OCI-LY1 (cell line): ENCODE measurements around the gene TSPAN4.

Experiments used
- EZH2 ChIP-seq: fragments of 200-600 bp; sonication (generic), shearing (Covaris generic); IDR thresholded peaks from 2 replicates; pipeline ENCODE4 v1.8.0; 2017; ENCODE audit warnings: borderline replicate concordance, mixed run types, mild to moderate bottlenecking, antibody characterized with exemption, low read length, moderate library complexity, mixed read lengths
- TF ChIP-seq, protein P1 (sequence below): fragments of 200-600 bp; sonication (generic), shearing (Covaris generic); IDR thresholded peaks from 2 replicates; pipeline ENCODE4 v1.5.1; 2017; ENCODE audit warnings: mild to moderate bottlenecking, antibody characterized with exemption, low read length, moderate library complexity, mixed read lengths

DNA sequence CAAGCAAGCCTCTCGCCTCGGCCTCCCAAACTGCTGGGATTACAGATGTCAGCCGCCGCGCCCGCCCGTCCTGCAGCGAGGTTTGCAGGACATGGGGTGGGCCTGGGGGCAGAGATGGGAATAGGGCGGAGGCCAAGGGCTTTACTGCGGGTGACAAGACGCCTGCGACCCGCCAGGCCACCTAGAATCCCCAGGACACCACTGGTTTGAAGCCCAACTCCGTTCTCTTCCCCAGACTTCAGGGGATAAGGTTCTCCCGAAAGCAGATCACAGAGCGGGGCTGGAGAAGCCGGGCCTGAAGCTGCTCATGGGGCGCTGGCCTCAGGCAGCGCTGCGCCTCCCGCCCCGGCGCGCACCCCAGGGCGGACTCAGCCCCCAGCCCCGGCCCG, 677 bp upstream of the TSPAN4 start:
- TF ChIP-seq, protein P1, sequence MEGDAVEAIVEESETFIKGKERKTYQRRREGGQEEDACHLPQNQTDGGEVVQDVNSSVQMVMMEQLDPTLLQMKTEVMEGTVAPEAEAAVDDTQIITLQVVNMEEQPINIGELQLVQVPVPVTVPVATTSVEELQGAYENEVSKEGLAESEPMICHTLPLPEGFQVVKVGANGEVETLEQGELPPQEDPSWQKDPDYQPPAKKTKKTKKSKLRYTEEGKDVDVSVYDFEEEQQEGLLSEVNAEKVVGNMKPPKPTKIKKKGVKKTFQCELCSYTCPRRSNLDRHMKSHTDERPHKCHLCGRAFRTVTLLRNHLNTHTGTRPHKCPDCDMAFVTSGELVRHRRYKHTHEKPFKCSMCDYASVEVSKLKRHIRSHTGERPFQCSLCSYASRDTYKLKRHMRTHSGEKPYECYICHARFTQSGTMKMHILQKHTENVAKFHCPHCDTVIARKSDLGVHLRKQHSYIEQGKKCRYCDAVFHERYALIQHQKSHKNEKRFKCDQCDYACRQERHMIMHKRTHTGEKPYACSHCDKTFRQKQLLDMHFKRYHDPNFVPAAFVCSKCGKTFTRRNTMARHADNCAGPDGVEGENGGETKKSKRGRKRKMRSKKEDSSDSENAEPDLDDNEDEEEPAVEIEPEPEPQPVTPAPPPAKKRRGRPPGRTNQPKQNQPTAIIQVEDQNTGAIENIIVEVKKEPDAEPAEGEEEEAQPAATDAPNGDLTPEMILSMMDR = no peak
- no peak for TF ChIP-seq EZH2
